Panc1 (cell line): Measurements from ENCODE around the gene HLA-DQB1. TPM values are rescaled to one million over a fixed set of nuclear protein-coding genes. Genes with fewer than 3 reads are reported as not detected.

Experiments
- ATAC-seq: fragments of 200-7000 bp; cut with Tn5 transposase; 2 replicates; pipeline ENCODE4 v1.9.1; 2020; ENCODE audit warnings: mild to moderate bottlenecking, moderate library complexity
- BruUV-seq: library from RNA; stranded (reverse); fragments of 400-500 nt; replicated peaks from 2 replicates; lab custom pipeline; 2021; lab: Mats Ljungman, UMichigan
- CTCF ChIA-PET: fragments of 300-600 bp; sonication (Branson Sonifier 250); formaldehyde crosslinking; loops from one replicate; lab custom pipeline; 2022; ENCODE audit warnings: antibody characterized with exemption; lab: Charles Lee
- POLR2A ChIA-PET: fragments of 300-600 bp; sonication (Branson Sonifier 250); formaldehyde crosslinking; loops from one replicate; lab custom pipeline; 2022; ENCODE audit warnings: antibody characterized with exemption; lab: Charles Lee
- DNase-seq: peaks from one replicate; pipeline ENCODE4 v3.0.0-alpha.2; 2010; ENCODE audit warnings: low read depth, low spot score
- H3K27ac ChIP-seq: 2 replicates; pipeline ENCODE4 v1.5.1; 2011; ENCODE audit warnings: mild to moderate bottlenecking, low read length, inconsistent platforms
- H3K27me3 ChIP-seq: fragments of 200-500 bp; sonication (Bioruptor generic); 2 replicates; pipeline ENCODE4 v1.6.0; 2014; ENCODE audit warnings: low read length, inconsistent platforms; ENCODE audit not compliant: control insufficient read depth, insufficient read depth
- H3K36me3 ChIP-seq: fragments of 200-500 bp; sonication (Bioruptor generic); 2 replicates; pipeline ENCODE4 v1.5.1; 2014; ENCODE audit warnings: inconsistent platforms, mild to moderate bottlenecking, low read length, moderate library complexity; ENCODE audit not compliant: control insufficient read depth, insufficient read depth
- H3K4me1 ChIP-seq: 2 replicates; pipeline ENCODE4 v1.5.1; 2011; ENCODE audit warnings: inconsistent platforms, mild to moderate bottlenecking, low read length, moderate library complexity; ENCODE audit not compliant: control insufficient read depth, insufficient read depth
- H3K4me3 ChIP-seq, 2 experiments: 2 replicates each; pipeline ENCODE4 v1.5.1; 2011 to 2012; ENCODE audit warnings: low read depth in 2 of 2, low read length in 2 of 2, mild to moderate bottlenecking in 2 of 2, inconsistent platforms in 1 of 2, moderate library complexity in 1 of 2
- H3K9me3 ChIP-seq: fragments of 200-500 bp; sonication (Bioruptor generic); 2 replicates; pipeline ENCODE4 v1.5.1; 2014; ENCODE audit warnings: low read depth, mild to moderate bottlenecking, inconsistent platforms, low read length, moderate library complexity; ENCODE audit not compliant: control insufficient read depth, insufficient read depth
- POLR2AphosphoS5 ChIP-seq: IDR thresholded peaks from 2 replicates; pipeline ENCODE4 v1.6.1; 2012; ENCODE audit warnings: mild to moderate bottlenecking, low read depth, low read length, moderate library complexity
- SIN3A ChIP-seq: IDR thresholded peaks from 2 replicates; pipeline ENCODE4 v1.6.1; 2012; ENCODE audit warnings: low read depth, mild to moderate bottlenecking, low read length, moderate library complexity, borderline replicate concordance; ENCODE audit not compliant: insufficient read depth
- TCF7L2 ChIP-seq: IDR thresholded peaks from 2 replicates; pipeline ENCODE4 v1.6.1; 2011; ENCODE audit warnings: mild to moderate bottlenecking, low read depth, low read length, inconsistent platforms
- in situ Hi-C: cut with HindIII; loops from 2 replicates; pipeline ENCODE4 v1.10.0; 2016; ENCODE audit warnings: low sequenced_read_pairs, low pct_unique_long_range_greater_than_20kb
- intact Hi-C: fragments of 100-400 bp; cut with micrococcal nuclease; formaldehyde crosslinking; loops from one replicate; pipeline ENCODE4 v1.10.0; 2022; ENCODE audit not compliant: unreplicated experiment
- total RNA-seq: library from RNA; stranded (reverse); gene quantifications from one replicate; pipeline ENCODE4 v1.2.1, GENCODE V29; 2021; ENCODE audit not compliant: unreplicated experiment
- TF ChIP-seq, protein P1 (sequence below): fragments of 450-650 bp; IDR thresholded peaks from 2 replicates; pipeline ENCODE4 v1.5.1; 2017; ENCODE audit warnings: mild to moderate bottlenecking
- TF ChIP-seq, protein P2 (sequence below), 2 experiments: IDR thresholded peaks; 2 replicates each; pipeline ENCODE4 v1.6.1; 2011 to 2012; ENCODE audit warnings: low read depth in 2 of 2, control low read depth in 1 of 2, low read length in 1 of 2, mild to moderate bottlenecking in 1 of 2, moderate library complexity in 1 of 2; ENCODE audit not compliant: insufficient read depth in 1 of 2

HLA-DQB1 gene
- total RNA-seq, 1 experiment from 2014 or later = 0.51 TPM

DNA sequence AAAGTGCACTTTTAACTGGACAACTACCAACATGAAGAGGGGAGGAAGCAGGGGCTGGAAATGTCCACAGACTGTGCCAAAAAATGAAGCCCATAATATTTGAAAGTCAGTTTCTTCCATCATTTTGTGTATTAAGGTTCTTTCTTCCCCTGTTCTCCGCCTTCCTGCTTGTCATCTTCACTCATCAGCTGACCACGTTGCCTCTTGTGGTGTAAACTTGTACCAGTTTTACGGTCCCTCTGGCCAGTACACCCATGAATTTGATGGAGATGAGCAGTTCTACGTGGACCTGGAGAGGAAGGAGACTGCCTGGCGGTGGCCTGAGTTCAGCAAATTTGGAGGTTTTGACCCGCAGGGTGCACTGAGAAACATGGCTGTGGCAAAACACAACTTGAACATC is 25.3 kb downstream of the HLA-DQB1 start:
- ChIA-PET POLR2A (no interaction called here), CTCF (no interaction called here)
- Histone ChIP-seq H3K4me1 (no peaks in the 10 kb centered on the region), H3K4me3 (no peak overlapping the region), H3K27ac (no peak overlapping the region), H3K36me3 (no peaks in the 10 kb centered on the region), H3K27me3 (peaks cover 17% of the 10 kb centered on the region), H3K9me3 (no peaks in the 10 kb centered on the region)
- in situ Hi-C loops (no loop called here), intact Hi-C loops (no loop called here)
- TF ChIP-seq, protein P1, sequence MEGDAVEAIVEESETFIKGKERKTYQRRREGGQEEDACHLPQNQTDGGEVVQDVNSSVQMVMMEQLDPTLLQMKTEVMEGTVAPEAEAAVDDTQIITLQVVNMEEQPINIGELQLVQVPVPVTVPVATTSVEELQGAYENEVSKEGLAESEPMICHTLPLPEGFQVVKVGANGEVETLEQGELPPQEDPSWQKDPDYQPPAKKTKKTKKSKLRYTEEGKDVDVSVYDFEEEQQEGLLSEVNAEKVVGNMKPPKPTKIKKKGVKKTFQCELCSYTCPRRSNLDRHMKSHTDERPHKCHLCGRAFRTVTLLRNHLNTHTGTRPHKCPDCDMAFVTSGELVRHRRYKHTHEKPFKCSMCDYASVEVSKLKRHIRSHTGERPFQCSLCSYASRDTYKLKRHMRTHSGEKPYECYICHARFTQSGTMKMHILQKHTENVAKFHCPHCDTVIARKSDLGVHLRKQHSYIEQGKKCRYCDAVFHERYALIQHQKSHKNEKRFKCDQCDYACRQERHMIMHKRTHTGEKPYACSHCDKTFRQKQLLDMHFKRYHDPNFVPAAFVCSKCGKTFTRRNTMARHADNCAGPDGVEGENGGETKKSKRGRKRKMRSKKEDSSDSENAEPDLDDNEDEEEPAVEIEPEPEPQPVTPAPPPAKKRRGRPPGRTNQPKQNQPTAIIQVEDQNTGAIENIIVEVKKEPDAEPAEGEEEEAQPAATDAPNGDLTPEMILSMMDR = no peak
- TF ChIP-seq TCF7L2 = no peak
- TF ChIP-seq, protein P2, sequence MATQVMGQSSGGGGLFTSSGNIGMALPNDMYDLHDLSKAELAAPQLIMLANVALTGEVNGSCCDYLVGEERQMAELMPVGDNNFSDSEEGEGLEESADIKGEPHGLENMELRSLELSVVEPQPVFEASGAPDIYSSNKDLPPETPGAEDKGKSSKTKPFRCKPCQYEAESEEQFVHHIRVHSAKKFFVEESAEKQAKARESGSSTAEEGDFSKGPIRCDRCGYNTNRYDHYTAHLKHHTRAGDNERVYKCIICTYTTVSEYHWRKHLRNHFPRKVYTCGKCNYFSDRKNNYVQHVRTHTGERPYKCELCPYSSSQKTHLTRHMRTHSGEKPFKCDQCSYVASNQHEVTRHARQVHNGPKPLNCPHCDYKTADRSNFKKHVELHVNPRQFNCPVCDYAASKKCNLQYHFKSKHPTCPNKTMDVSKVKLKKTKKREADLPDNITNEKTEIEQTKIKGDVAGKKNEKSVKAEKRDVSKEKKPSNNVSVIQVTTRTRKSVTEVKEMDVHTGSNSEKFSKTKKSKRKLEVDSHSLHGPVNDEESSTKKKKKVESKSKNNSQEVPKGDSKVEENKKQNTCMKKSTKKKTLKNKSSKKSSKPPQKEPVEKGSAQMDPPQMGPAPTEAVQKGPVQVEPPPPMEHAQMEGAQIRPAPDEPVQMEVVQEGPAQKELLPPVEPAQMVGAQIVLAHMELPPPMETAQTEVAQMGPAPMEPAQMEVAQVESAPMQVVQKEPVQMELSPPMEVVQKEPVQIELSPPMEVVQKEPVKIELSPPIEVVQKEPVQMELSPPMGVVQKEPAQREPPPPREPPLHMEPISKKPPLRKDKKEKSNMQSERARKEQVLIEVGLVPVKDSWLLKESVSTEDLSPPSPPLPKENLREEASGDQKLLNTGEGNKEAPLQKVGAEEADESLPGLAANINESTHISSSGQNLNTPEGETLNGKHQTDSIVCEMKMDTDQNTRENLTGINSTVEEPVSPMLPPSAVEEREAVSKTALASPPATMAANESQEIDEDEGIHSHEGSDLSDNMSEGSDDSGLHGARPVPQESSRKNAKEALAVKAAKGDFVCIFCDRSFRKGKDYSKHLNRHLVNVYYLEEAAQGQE (IDR thresholded peaks at IDR 0.05; ENCODE audit: insufficient read depth in 1 of 2, low read depth in 2 of 2, low read length in 1 of 2) = no peak
- no peak for TF ChIP-seq SIN3A
- no peak for TF ChIP-seq POLR2AphosphoS5
- no peak for DNase-seq
- BruUV-seq = no TSS peak
- no peak for ATAC-seq

DNA sequence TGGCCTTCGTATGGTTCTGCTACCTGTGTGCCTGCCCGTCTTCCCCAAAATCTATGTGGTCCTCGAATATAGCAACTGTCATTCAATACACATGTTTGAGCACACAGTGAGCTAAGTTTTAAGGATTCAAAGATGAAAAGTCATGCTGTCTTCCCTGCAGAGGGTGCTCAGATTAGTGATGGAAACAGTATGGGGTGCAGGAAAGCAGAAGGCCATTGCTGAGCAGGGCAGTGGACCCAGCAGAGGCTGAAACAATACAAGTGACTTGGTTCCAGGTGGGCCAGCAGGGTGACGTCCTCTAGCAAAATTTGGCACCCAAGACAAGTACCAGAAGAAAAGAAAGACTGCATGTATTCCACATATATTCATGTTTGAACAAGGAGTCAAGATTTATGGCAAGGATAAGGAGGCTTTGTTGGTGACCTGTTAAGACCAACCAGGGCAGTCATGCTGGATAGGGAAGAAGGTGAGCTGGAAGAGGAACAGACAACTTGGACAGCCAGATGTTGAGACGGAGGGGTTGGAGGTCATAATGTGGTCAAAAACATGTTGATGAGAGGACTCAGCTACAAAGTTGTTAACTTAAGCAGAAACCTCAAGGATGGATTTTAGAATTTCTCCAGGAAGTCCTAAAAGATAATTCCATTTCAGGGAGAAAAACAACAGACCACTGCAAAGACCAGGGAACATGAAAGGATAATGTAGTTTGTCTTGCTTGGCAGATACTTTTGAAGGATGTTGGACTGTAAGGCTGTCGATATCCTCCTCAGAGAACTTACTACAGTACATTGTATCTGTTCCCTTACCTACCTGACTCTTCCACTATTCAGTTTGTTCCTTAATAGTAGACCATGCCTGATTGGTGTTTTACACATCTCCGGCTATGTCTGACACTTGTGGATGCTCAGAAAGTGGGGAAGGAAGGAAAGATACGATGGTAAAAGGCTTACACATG is 26.7 kb downstream of the HLA-DQB1 start:
- intact Hi-C loops (no loop called here), in situ Hi-C loops (no loop called here)
- ATAC-seq (no peak), DNase-seq (no peak)
- CTCF ChIA-PET = no interaction called here
- POLR2A ChIA-PET = no interaction called here
- Histone ChIP-seq H3K27ac (no peak overlapping the region), H3K4me1 (no peaks in the 10 kb centered on the region), H3K27me3 (peaks cover 25% of the 10 kb centered on the region), H3K9me3 (no peaks in the 10 kb centered on the region), H3K36me3 (no peaks in the 10 kb centered on the region), H3K4me3 (no peak overlapping the region)
- TF ChIP-seq, protein P2 (IDR thresholded peaks at IDR 0.05; ENCODE audit: insufficient read depth in 1 of 2, low read depth in 2 of 2, low read length in 1 of 2) = no peak
- no peak for TF ChIP-seq TCF7L2
- no peak for TF ChIP-seq SIN3A
- TF ChIP-seq, protein P1 = no peak
- no peak for TF ChIP-seq POLR2AphosphoS5
- BruUV-seq = no TSS peak
